HTR-8/SVneo (cell line): Measurements from ENCODE around the gene MAB21L4.

Source experiments
- DNase-seq: peaks from one replicate; pipeline ENCODE4 v3.0.0; 2011; ENCODE audit warnings: low spot score, mixed read lengths; ENCODE audit not compliant: insufficient read length
- FAIRE-seq: peaks from 2 replicates; lab custom pipeline; 2011; peaks lifted over from hg19 to GRCh38; lab: Jason Lieb, UNC

The MAB21L4 gene

GRCh38 chr2:240869109-240869955, 26.6 kb downstream of the MAB21L4 start:
- FAIRE-seq = no peak
- DNase-seq = no peak

- no peak for DNase-seq
- FAIRE-seq = no peak
Measured at GRCh38 chr2:240868286-240869108, 27.5 kb downstream of the MAB21L4 start, which contains the start of gene AGXT. Gene AGXT (plus strand): TSS chr2:240868824. CDS start chr2:240868866, 42 bp downstream.

DNA sequence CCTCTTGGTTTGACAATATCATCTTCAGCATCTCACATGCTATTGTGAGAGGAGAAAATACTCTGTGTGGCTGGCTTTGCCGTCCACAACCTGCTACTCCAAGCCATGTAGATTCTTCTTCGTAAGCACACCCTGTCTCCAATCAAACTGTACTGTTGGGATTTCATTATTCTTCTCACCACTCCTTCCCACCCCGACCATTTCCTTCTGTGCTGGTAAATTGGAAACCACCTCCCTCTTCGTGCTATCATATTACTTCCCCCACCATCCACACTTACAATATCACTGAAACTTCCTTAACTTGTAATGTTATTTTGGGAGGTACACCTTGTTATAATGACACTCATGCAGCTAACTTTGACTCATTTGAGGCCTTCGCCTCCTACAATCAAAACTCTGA, 30.6 kb downstream of the MAB21L4 start:
- no peak for FAIRE-seq

DNA sequence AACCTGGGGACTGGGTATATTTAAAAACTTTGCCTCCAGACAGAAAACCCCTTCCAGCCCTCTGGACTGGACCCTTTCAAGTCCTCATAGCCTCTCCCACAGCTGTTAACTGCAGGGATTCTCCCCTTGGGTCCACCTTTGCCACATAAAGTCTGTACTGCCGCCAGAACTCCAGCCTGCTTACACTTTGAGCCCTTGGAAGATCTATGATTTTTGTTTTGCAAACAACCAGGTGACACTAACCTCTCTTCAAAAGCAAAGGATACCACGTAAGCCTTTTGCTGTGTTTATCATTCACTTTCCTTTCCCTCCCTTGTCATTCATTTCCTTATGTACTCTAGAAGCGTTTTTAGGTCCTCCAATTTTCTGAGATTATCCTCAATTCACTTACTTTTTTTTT, 31.5 kb downstream of the MAB21L4 start:
- no peak for DNase-seq
- FAIRE-seq = no peak

More for the DNA sequence above, 30.6 kb downstream of the MAB21L4 start:
- no peak for DNase-seq

DNA sequence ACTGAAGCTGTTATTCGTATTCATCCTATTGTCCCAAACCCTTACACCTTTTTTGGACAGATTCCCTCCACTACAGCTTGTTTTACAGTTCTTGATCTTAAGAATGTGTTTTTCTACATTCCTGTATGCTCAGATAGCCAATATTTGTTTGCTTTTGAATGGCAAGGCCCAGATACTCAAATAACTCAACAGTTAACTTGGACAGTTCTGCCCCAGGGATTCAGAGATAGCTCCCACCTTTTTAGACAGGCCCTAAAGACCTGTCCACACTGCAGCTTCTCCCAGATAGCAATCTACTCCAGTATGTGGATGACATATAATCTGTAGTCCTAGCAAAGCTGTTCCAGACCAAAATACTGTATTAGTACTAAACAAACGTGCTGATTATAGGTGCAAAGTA, 34.4 kb downstream of the MAB21L4 start:
- FAIRE-seq (no peak), DNase-seq (no peak)

DNA sequence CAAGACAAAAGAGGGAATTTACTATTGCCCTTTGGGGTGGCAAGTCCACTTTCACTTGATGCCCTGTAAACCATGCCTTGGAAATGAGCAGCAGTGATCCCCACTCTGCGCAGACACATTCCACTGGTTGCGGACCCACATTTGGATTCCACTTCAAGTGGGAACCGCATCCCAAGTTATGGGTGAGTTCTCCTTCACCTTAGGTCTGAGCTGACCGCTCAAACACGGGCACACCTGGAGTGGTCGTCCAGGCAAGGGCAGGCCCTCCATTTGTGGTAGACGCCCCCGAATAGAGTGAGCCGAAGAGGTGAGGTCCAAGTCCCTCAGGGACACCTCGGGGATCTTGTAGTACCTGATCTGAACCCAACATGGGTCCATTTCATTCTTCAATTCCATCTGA, 37.1 kb downstream of the MAB21L4 start:
- no peak for FAIRE-seq
- DNase-seq = no peak

DNA sequence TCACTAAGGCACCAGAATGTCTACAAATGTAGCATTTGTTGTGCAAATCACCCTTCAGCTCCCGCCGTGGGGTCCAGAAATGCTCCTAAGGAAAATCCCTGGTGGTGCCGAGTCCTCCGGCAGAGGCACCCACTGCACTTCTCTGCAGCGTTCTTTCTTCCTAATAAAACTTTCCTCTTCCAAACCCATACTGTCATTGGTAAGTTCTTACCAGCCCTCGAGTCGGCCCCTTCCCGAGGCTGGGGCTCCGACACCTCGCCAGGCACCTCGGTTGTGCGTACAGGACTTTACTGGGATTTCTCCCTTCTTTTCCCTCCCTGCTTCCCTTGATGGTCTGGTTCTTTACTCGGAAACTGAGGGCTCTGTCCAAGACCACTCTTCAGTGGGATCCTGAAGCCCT, 37.6 kb downstream of the MAB21L4 start:
- no peak for DNase-seq
- FAIRE-seq = no peak

DNA sequence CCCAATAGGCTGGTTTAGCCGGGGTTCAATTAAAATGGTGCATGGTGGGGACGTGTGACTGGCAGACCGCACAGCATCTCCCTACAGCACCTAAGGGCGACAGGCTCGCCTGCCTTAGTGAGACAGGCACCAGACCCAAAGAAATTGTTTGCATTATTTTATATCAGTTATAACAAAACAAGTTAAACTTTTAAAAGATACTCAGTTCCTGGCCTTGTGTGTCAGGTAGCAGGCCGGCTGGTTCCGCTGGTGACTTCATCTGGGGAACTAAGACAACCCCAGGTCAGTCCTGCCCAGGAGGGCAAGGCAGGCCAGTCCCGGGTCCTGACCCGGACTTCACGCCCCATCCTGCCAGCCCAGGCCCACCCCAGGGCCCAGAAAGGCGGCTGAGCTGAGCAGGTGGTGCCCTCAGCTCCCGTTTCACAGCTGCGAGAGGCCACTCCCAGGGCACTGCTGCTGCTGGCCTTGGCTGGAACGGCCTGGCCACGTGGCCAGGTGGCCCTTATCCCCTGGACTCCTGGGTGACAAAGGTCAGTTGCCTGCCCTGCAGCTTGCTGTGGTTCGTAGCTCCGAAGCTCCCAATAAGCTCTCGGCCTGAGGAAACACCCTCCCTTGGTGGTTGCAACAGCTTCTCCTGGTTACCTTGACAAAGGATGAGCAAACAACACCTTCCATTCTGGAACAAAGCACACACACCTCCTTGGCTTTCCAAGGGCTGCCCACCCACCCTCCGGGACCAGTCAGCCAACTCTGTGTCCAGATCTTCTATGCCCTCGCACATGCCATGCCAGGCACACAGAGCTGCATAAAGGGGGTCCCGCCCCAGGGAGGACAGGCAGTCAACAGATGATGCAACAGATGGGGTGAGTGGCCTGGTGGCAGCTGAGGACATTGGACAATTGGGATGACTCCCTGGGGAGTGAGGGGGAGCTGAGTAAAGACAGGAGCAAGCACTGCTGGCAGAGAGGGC, 38.6 kb downstream of the MAB21L4 start:
- DNase-seq (no peak), FAIRE-seq (no peak)

DNA sequence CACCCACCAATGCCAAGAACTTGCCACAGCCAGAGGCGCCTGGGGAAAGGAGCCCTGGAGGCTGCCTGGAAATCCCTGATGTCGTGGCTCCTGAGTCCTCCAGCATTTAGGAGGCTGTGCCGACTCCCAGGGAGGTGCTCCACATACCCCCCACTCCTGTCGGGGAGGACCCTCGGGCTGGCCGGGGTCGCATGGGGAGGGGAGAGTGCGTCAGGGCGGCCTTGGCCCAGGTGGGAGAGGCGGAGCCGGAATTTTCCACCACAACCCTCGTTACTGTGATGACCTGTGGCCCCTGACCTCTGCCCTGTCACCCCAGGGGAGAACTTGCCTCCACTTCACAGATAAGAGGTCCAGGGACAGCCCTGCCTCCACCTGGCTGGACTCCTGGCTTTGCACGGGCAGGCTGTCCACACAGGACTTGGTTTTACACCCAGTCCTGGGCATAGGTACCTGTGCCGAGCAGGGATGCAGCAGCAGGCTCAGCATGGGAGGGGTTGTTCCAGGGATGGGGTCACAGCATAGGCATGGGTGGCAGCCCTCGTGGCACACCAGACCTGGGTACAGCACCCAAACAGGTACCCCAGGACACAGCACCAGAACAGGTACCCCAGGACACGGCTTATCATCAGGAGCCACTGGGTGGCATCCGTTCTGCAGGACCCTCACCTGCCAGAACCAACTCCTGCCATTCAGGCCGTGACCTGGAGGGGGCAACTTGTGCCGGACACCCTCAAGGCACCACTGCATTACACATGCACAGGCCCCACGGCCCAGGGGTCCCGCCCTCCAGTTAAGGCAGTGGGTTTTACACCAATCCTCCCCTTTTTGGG, 39.6 kb downstream of the MAB21L4 start:
- DNase-seq = no peak
- no peak for FAIRE-seq

- FAIRE-seq = no peak
- no peak for DNase-seq
Measured at GRCh38 chr2:240855670-240856069, 40.3 kb downstream of the MAB21L4 start.

DNA sequence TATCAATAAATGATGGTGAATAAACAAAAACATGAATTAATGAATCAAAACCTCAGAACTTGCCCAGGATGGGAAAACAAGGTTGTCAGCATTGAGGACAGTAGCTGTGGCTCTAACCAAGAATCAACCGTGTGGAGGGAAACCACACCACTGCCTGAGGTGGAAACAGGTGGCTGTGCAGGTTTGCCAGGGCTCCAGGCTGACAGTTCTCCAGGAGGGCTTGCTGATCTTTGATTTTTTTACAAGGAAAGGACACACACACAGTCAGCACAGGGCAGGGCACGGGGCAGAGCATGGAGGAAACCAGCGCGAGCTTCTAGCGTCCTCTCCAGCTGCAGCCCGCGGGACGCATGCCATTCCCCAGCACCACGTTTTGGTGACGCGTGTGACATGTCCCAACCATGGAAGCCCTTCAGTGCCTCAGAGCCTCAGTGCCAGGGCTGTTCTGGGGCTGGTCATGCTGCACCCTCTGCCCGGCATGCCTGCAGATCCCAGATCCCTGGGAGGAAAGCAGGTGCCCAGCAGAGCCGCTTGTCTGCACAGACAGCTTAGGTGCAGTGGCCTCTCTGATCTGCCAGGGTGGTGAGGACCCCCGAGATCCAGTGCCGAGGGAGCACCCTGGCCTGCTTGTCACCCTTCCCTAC, 43.2 kb downstream of the MAB21L4 start:
- FAIRE-seq (no peak), DNase-seq (no peak)

DNA sequence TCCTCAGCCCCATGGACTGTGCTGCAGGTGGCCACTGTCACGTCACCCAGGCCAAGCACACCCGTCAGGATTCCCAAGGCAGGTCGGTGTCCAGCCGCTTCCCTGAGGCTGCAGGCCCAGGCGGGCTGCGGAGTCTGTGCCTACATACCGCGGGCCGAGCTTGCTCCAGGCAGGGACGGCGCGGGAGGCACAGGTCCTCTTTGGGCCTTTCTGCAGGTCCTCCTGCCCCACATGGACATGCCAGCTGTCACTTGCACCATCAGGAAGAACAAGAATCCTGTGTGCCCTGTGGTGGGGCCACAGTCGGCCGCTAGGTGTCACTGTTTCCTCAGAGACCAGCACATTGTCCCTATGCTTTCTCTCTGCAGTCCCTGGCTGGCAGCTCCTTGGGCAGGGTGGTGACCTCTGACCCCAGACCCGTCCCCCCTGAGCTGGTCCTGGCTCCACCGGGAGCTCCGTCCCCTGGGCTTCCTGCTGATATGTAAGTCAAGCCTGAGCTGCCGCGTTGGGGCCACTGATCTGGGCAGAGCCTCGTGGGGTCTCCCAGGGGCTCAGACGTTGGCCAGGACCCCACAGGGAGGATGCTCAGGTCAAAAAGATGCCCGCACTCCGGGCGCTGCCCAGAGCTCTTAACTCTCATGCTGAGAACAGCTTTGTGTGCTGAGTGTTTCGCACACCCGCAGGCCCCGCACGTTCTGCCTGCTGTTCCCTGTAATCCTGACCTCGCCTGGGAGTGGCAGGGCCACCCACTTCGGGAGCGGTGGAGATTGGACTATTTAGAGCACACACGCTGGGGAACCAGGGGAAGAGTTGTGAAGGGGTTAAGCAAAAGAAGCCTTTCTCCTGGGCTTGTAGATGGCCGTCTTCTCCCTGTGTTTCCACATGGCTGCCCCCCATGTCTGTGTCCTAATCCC, 44.6 kb downstream of the MAB21L4 start:
- DNase-seq (peak; percentile 89), FAIRE-seq (peak; percentile 46)

DNA sequence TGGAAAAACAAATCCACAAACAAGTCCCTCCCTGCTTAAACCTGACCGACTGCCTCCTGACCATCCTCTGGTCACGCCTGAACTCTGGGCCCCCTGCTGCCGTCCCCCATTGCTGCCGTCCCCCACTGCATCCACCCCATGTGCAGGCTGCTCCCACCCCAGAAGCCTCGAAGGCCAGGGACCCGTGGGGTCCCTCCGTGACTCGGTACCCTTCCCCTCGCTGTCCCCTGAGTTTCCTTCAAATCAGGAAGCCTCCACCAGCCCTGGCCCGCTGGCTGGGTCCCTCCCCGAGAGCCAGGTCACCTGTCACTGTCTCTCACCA, 45.2 kb downstream of the MAB21L4 start:
- FAIRE-seq (no peak), DNase-seq (no peak)

GRCh38 chr2:240850026-240850425, 45.9 kb downstream of the MAB21L4 start:
- DNase-seq = no peak
- no peak for FAIRE-seq

DNA sequence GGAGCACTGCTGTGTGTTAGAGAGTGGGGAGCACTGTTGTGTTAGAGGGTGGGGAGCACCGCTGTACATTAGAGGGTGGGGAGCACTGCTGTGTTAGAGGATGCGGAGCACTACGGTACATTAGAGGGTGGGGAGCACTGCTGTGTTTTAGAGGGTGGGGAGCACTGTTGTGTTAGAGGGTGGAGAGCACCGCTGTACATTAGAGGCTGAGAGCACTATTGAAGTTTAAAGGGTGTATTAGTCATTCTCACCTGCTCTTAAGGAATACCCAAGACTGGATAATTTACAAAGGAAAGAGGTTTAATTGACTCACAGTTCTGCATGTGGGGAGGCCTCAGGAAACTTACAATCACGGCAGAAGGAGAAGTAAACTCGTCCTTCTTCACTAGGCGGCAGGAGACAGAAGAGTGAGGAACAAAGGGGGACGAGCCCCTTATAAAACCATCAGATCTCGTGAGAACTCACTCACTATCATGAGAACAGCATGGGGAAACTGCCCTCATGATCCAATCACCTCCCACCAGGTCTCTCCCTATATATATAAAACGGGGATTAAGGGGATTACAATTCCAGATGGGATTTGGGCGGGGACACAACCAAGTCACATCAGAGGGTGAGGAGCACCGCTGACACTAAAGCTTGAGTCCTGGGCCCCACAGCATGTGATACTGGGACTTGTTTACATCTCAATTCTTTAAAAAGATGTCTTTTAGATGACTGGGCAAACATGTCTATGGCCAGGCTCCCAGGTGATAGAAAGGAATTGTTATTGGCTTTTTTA, 46.9 kb downstream of the MAB21L4 start:
- FAIRE-seq (no peak), DNase-seq (no peak)

DNA sequence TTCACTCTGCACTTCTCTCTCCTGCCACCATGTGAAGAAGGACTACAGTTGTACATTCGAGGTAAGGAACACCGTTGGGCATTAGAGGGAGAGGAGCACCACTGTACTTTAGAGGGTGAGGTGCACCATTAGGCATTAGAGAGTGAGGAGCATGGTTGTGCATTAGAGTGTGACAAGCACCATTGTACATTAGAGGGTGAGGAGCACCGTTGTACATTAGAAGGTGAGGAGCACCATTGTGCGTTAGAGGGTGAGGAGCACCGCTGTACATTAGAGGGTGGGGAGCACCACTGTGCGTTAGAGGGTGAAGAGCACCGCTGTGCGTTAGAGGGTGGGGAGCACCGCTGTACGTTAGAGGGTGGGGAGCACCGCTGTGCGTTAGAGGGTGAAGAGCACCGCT, 48.1 kb downstream of the MAB21L4 start:
- DNase-seq (no peak), FAIRE-seq (peak; percentile 68)

GRCh38 chr2:240846873-240847595, 48.9 kb downstream of the MAB21L4 start:
- FAIRE-seq = no peak

More at GRCh38 chr2:240846873-240847595, 48.9 kb downstream of the MAB21L4 start:
- DNase-seq = no peak
